ENCODE results near the gene UCN2.

- no peak for TF ChIP-seq ZEB2 (IDR thresholded peaks at IDR 0.05)
- no peak; a peak in 1 of 6 replicates for TF ChIP-seq CTCF (IDR thresholded peaks at IDR 0.05 in 2 of 3, conservative IDR thresholded peaks at IDR 0.05 in 1 of 3; ENCODE audit: insufficient read depth in 2 of 3, low read depth in 1 of 3, low read length in 3 of 3)
- no peak for TF ChIP-seq TCFL5 (CRISPR knock-in tag; conservative IDR thresholded peaks at IDR 0.05)
- no peak for TF ChIP-seq ZBTB33 (CRISPR knock-in tag; IDR thresholded peaks at IDR 0.05)
These were observed 6.6 kb downstream of the UCN2 start, which contains the start of gene PFKFB4 for GRCh38 chr3:48556796-48557626.

Data from K562 (cell line).